K562 (cell line): ENCODE data around the gene MYLIP. TPM values are rescaled to one million over a fixed set of nuclear protein-coding genes. Genes with fewer than 3 reads are reported as not detected.

Experiments
- ATAC-seq: fragments of 200-7000 bp; cut with Tn5 transposase; 3 replicates; pipeline ENCODE4 v1.9.1; 2020; ENCODE audit warnings: moderate library complexity
- BruUV-seq: library from RNA; stranded (reverse); fragments of 400-500 nt; replicated peaks from 2 replicates; lab custom pipeline; 2021; lab: Mats Ljungman, UMichigan
- CTCF ChIA-PET: fragments of 300-600 bp; formaldehyde crosslinking; extraction: SDS; loops from one replicate; lab custom pipeline; 2021; ENCODE audit warnings: low intra/inter-chr PET ratio; lab: Yijun Ruan, JAX
- POLR2A ChIA-PET: fragments of 300-600, 350-650 bp; sonication (Branson Sonifier 250); formaldehyde crosslinking; extraction: SDS; loops from one replicate; lab custom pipeline; 2021; ENCODE audit warnings: antibody characterized with exemption, inconsistent platforms; lab: Yijun Ruan, JAX
- DNase-seq, 4 experiments: peaks; one replicate each; pipeline versions ENCODE4 v3.0.0 to v3.0.0-alpha.2; 2011 to 2018; ENCODE audit warnings: low spot score in 3 of 4, mixed read lengths in 3 of 4; ENCODE audit errors: extremely low read depth in 1 of 4
- FAIRE-seq: peaks from 2 replicates; lab custom pipeline; 2011; peaks lifted over from hg19 to GRCh38; lab: Jason Lieb, UNC
- H2AFZ ChIP-seq: 2 replicates; pipeline ENCODE4 v1.6.0; 2011; ENCODE audit warnings: low read depth, low read length, control low read depth, inconsistent platforms
- H3K27ac ChIP-seq: fragments of 200-600 bp; 3 replicates; pipeline ENCODE4 v1.8.0; 2011; ENCODE audit warnings: low read depth, mild to moderate bottlenecking, control low read depth, inconsistent platforms, low read length, moderate library complexity, mixed read lengths; ENCODE audit errors: extremely low read depth
- H3K27me3 ChIP-seq, 2 experiments: fragments of 300-600 bp in 1 of 2; 2 replicates in 1 of 2; 3 replicates in 1 of 2; pipeline versions ENCODE4 v1.6.0 to v1.8.0; 2011; ENCODE audit warnings: inconsistent platforms in 2 of 2, low read length in 2 of 2, mild to moderate bottlenecking in 1 of 2, mixed read lengths in 1 of 2, moderate library complexity in 1 of 2; ENCODE audit not compliant: control insufficient read depth in 2 of 2, insufficient read depth in 2 of 2
- H3K36me3 ChIP-seq: fragments of 300-600 bp; 3 replicates; pipeline ENCODE4 v1.8.0; 2011; ENCODE audit warnings: mild to moderate bottlenecking, low read length, inconsistent platforms; ENCODE audit not compliant: control insufficient read depth, insufficient read depth
- H3K4me1 ChIP-seq, 2 experiments: fragments of 200-600 bp in 1 of 2; replicated peaks in 1 of 2; 2 replicates in 1 of 2; 3 replicates in 1 of 2; pipeline versions ENCODE4 v1.5.1 to v1.8.0; 2011; ENCODE audit warnings: inconsistent platforms in 2 of 2, low read length in 2 of 2, mild to moderate bottlenecking in 1 of 2, mixed read lengths in 1 of 2, moderate library complexity in 1 of 2; ENCODE audit not compliant: control insufficient read depth in 2 of 2, insufficient read depth in 2 of 2
- H3K4me2 ChIP-seq: 2 replicates; pipeline ENCODE4 v1.6.1; 2011; ENCODE audit warnings: low read length, control low read depth, inconsistent platforms, mixed read lengths; ENCODE audit not compliant: insufficient read depth
- H3K4me3 ChIP-seq: fragments of 200-600 bp; sonication (generic), shearing (Covaris generic); 2 replicates; pipeline ENCODE4 v1.5.1; 2016; ENCODE audit warnings: control low read depth, inconsistent platforms
- H3K79me2 ChIP-seq: fragments of 200-600 bp; 3 replicates; pipeline ENCODE4 v1.8.0; 2011; ENCODE audit warnings: low read length, inconsistent platforms; ENCODE audit not compliant: control insufficient read depth, insufficient read depth
- H3K9ac ChIP-seq, 2 experiments: 2 replicates each; pipeline versions ENCODE4 v1.6.0 to v1.6.1; 2011; ENCODE audit warnings: low read depth in 2 of 2, low read length in 2 of 2, control low read depth in 1 of 2, inconsistent platforms in 1 of 2, mild to moderate bottlenecking in 1 of 2, mixed read lengths in 1 of 2; ENCODE audit not compliant: insufficient read depth in 1 of 2
- H3K9me1 ChIP-seq: one replicate; pipeline ENCODE4 v1.6.0; 2011; ENCODE audit warnings: inconsistent platforms, mild to moderate bottlenecking, low read length, moderate library complexity; ENCODE audit not compliant: control insufficient read depth, insufficient read depth
- H3K9me3 ChIP-seq: replicated peaks from 2 replicates; pipeline ENCODE4 v1.5.1; 2011; ENCODE audit warnings: low read depth, low read length, inconsistent platforms; ENCODE audit not compliant: control insufficient read depth, insufficient read depth
- H4K20me1 ChIP-seq: replicated peaks from 2 replicates; pipeline ENCODE4 v1.6.1; 2011; ENCODE audit warnings: low read length, inconsistent platforms, mixed read lengths; ENCODE audit not compliant: control insufficient read depth, insufficient read depth
- EGR1 ChIP-seq: fragments of 450-650 bp; conservative IDR thresholded peaks from 2 replicates; pipeline ENCODE4 v1.6.1; 2017; ENCODE audit warnings: mild to moderate bottlenecking
- JUND ChIP-seq, 2 experiments: IDR thresholded peaks; 2 replicates in 1 of 2; 3 replicates in 1 of 2; pipeline ENCODE4 v1.6.1; 2011; ENCODE audit warnings: borderline replicate concordance in 2 of 2, low read depth in 2 of 2, low read length in 2 of 2, improper control_type of control experiment in 1 of 2, missing biosample characterization in 1 of 2, missing genetic modification characterization in 1 of 2, missing genetic modification reagents in 1 of 2
- LCOR ChIP-seq: sonication (generic); formaldehyde crosslinking; IDR thresholded peaks from 2 replicates; pipeline ENCODE4 v1.8.0; 2022; ENCODE audit warnings: mild to moderate bottlenecking, missing genetic modification reagents
- PHF20 ChIP-seq: fragments of 450-650 bp; IDR thresholded peaks from 2 replicates; pipeline ENCODE4 v1.6.1; 2018; ENCODE audit not compliant: partially characterized antibody
- PRPF4 ChIP-seq: fragments of 200-400 bp; formaldehyde crosslinking; IDR thresholded peaks from one replicate; pipeline ENCODE4 v1.6.1; 2017; ENCODE audit warnings: low read length, low read depth, mild to moderate bottlenecking; ENCODE audit not compliant: insufficient read depth, poor library complexity, severe bottlenecking
- SAP30 ChIP-seq: fragments of 200-600 bp; sonication (generic); IDR thresholded peaks from 2 replicates; pipeline ENCODE4 v1.6.1; 2012; ENCODE audit warnings: borderline replicate concordance, low read depth, mild to moderate bottlenecking, moderate library complexity, low read length, control low read depth, inconsistent platforms; ENCODE audit not compliant: insufficient read depth, poor library complexity, severe bottlenecking
- SIN3A ChIP-seq, 2 experiments: fragments of 150-350 bp in 1 of 2; IDR thresholded peaks; 2 replicates each; pipeline ENCODE4 v1.6.1; 2011 to 2016; ENCODE audit warnings: borderline replicate concordance in 2 of 2, low read depth in 2 of 2, low read length in 2 of 2, mild to moderate bottlenecking in 2 of 2, moderate library complexity in 2 of 2; ENCODE audit not compliant: control insufficient read depth in 1 of 2
- SOX6 ChIP-seq: fragments of 450-650 bp; IDR thresholded peaks from 2 replicates; pipeline ENCODE4 v1.6.1; 2014; ENCODE audit warnings: mild to moderate bottlenecking
- TRIM24 ChIP-seq, 2 experiments: fragments of 450-650 bp; IDR thresholded peaks; 2 replicates each; pipeline ENCODE4 v1.6.1; 2016
- ZNF197 ChIP-seq: fragments of 200-800 bp; sonication (Bioruptor generic); IDR thresholded peaks from 2 replicates; pipeline ENCODE4 v1.6.1; 2016; ENCODE audit warnings: low read depth, missing genetic modification characterization, missing compliant biosample characterization
- ZNF316 ChIP-seq: fragments of 450-650 bp; IDR thresholded peaks from 2 replicates; pipeline ENCODE4 v1.6.1; 2016
- ZNF318 ChIP-seq, 2 experiments: fragments of 450-650 bp; IDR thresholded peaks; 2 replicates each; pipeline ENCODE4 v1.6.1; 2016; ENCODE audit warnings: mild to moderate bottlenecking in 2 of 2, borderline replicate concordance in 1 of 2, low read depth in 1 of 2, moderate library complexity in 1 of 2
- ZNF384 ChIP-seq: IDR thresholded peaks from 2 replicates; pipeline ENCODE4 v1.6.1; 2012; ENCODE audit warnings: low read depth, low read length, improper control_type of control experiment
- WGBS: fragments of 100-300 bp; shearing (Covaris generic); methylation state at CpG from one replicate; pipeline ENCODE4 v1.1.6; 2016; ENCODE audit warnings: low coverage, mixed read lengths; ENCODE audit not compliant: insufficient coverage; ENCODE audit errors: missing lambda C conversion rate; 5-methylcytosine and 5-hydroxymethylcytosine counted together
- in situ Hi-C: fragments of 300-500 bp; cut with MboI; formaldehyde crosslinking; loops from 4 replicates; pipeline ENCODE4 v1.15.0; 2018; ENCODE audit warnings: inconsistent platforms, mixed read lengths
- intact Hi-C: fragments of 100-400 bp; cut with micrococcal nuclease; formaldehyde crosslinking; loops from 2 replicates; pipeline ENCODE4 v1.14.2; 2022
- polyA plus RNA-seq, 8 experiments: library from polyadenylated mRNA; depleted of rRNA in 4 of 8; stranded (reverse) in 5 of 8; unstranded in 3 of 8; fragments of >200 nt; fragmentation: Nextera tagmentation in 2 of 8; fragmentation: Illumina TruSeq in 1 of 8; extraction: Ambion mirVana in 2 of 8; extraction: Trizol in 1 of 8; gene quantifications; 2 replicates each; pipeline versions ENCODE4 v1.2.1 to v1.2.3, GENCODE V29; 2011 to 2014; ENCODE audit warnings: inconsistent platforms in 1 of 8, missing spikeins in 1 of 8
- total RNA-seq, 7 experiments: library from RNA; depleted of rRNA in 6 of 7; stranded (reverse); fragments of >200 nt in 6 of 7; fragmentation: Illumina TruSeq in 2 of 7; extraction: Trizol in 2 of 7; gene quantifications; 2 replicates each; pipeline versions ENCODE4 v1.2.1 to v1.2.3, GENCODE V29; 2011 to 2021; ENCODE audit warnings: low replicate concordance in 1 of 7

The MYLIP gene
- total and polyA plus RNA-seq, 9 of the 15 experiments (the other 6 are each of a cell fraction or from before 2014, with no cell fraction given) = 10.8 to 43.5 (median 31.5) TPM

- H3K27ac ChIP-seq = no peak overlapping the region
- peaks cover 7 to 18% of the 10 kb centered on the region in 2 experiments; a peak in 4 of 5 replicates for H3K4me1 ChIP-seq
- ChIA-PET POLR2A (interaction anchor here (0.5 to 0.8 kb wide), 3 partner anchors 11 to 392 kb away, joined by 3 to 4 read pairs (median 3); no protein-coding TSS in a partner anchor), CTCF (interaction anchor here (6.2 kb wide), 1 partner anchor 434 kb away, joined by 128 read pairs; no protein-coding TSS in a partner anchor)
- peaks cover 13% of the 10 kb centered on the region for H4K20me1 ChIP-seq
- no peak for FAIRE-seq
- in situ Hi-C loops (no loop called here), intact Hi-C loops (loop anchor here (10.0 kb wide), 1 partner anchor 332 kb away; no protein-coding TSS in a partner anchor)
- peaks cover 19% of the 10 kb centered on the region for H3K36me3 ChIP-seq
- peaks cover 30% of the 10 kb centered on the region for H3K79me2 ChIP-seq
- WGBS = 19% methylated on average over 5 of the region's 5 CpGs
- H3K4me3 ChIP-seq = no peak overlapping the region
- H3K27me3 ChIP-seq = no peaks in the 10 kb centered on the region
- H2AFZ ChIP-seq = peak overlapping the region; percentile 52
- H3K9me1 ChIP-seq = no peaks in the 10 kb centered on the region
- H3K9ac ChIP-seq = no peak overlapping the region
- no peak for ATAC-seq
- H3K9me3 ChIP-seq = no peaks in the 10 kb centered on the region
- DNase-seq = peak in 1 of 4 experiments; percentile 26
- BruUV-seq = no TSS peak
- H3K4me2 ChIP-seq = peak overlapping the region; percentile 27; the same call in 1 of the 2 replicates
- TF ChIP-seq ZNF318 (IDR thresholded peaks at IDR 0.05; ENCODE audit: borderline replicate concordance in 1 of 2, low read depth in 1 of 2) (no peak), SOX6 (0 out of 2 replicates have a peak, but pooled peaks have one; percentile 33), JUND (IDR thresholded peaks at IDR 0.05; ENCODE audit: borderline replicate concordance, low read depth, low read length) (no peak), JUND (tag; IDR thresholded peaks at IDR 0.05; ENCODE audit: borderline replicate concordance, low read depth, low read length) (0 out of 3 replicates have a peak, but pooled peaks have one; percentile 42), TRIM24 (IDR thresholded peaks at IDR 0.05) (no peak), SIN3A (IDR thresholded peaks at IDR 0.05; ENCODE audit: borderline replicate concordance in 2 of 2, control insufficient read depth in 1 of 2, low read depth in 2 of 2, low read length in 2 of 2) (0 out of 4 replicates have a peak, but pooled peaks of 1 of the 2 experiments have one; percentile 45), PHF20 (no peak), PRPF4 (no peak), ZNF316 (no peak), SAP30 (no peak), LCOR (CRISPR knock-in tag) (no peak), ZNF384 (peak; percentile 34; the same call in 1 of the 2 replicates), ZNF197 (CRISPR knock-in tag) (no peak), EGR1 (no peak; the same call in 1 of the 2 replicates)
Measured at GRCh38 chr6:16126861-16127260, 2.0 kb upstream of the MYLIP start.
